Fibroblast of villous mesenchyme (primary cell): ENCODE results near the gene MRPS17. TPM values are rescaled to one million over a fixed set of nuclear protein-coding genes. Genes with fewer than 3 reads are reported as not detected.

Experiments used
- DNase-seq: peaks from one replicate; pipeline ENCODE4 v3.0.0-alpha.2; 2010; ENCODE audit warnings: low read depth
- H3K4me3 ChIP-seq: 2 replicates; pipeline ENCODE4 v1.5.1; 2011; ENCODE audit warnings: low read depth, mild to moderate bottlenecking, low read length
- total RNA-seq: library from RNA; depleted of rRNA; stranded (reverse); fragments of >200 nt; gene quantifications from 2 replicates; pipeline ENCODE4 v1.2.3, GENCODE V29; 2012
- TF ChIP-seq, protein P1 (sequence below): IDR thresholded peaks from 2 replicates; pipeline ENCODE4 v1.5.1; 2012; ENCODE audit warnings: low read depth, mild to moderate bottlenecking, low read length; ENCODE audit not compliant: insufficient read depth

The MRPS17 gene
- total RNA-seq, 1 donor = 16.0 TPM

DNA sequence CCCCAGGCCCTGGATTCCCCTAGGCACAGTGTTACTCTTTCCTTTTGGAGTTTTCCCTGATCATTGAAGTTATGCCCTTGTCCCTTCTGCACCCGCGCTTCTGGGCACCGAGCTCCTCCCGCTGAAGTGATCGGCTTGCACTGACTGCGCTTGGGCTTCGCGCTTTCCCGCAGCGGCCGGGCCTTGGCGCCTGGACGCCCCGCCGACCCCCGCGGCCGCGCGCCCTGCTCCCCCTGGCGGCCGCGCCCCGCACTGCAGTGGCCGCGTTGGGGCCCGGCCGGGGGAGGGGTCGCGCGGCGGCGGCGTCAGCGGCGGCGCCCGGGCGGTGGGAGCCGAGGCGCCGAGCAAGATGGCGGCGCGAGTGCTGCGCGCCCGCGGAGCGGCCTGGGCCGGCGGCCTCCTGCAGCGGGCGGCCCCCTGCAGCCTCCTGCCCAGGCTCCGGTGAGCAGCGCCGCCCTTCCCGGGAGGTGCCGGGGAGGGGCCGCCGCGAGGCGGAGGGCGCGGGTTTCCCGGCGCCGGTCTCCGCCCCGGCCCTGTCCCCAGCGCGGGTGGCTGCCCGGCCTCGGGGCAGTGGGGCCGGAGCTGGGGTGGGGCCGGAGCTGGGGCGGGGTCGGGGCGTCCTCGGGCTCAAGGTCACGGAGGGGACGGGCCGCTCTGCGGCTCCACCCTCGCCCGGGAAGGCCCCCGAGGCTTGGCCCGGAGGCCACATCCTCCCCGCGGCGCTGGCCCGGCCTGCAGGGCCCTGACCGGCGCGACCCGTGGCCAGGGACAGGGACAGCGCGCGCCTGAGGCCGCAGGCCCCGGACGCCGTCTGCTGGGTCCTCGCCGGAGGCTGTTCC is 12.8 kb downstream of the MRPS17 start, which contains the start of gene NIPSNAP2:
NIPSNAP2 (plus strand) TSS at position 325 of the 839 bp plus-strand sequence; CDS start at position 350, 25 bp downstream.
- peak; percentile 59 for DNase-seq
- H3K4me3 ChIP-seq = peak within 1 kb of the TSS; percentile 62
- TF ChIP-seq, protein P1, sequence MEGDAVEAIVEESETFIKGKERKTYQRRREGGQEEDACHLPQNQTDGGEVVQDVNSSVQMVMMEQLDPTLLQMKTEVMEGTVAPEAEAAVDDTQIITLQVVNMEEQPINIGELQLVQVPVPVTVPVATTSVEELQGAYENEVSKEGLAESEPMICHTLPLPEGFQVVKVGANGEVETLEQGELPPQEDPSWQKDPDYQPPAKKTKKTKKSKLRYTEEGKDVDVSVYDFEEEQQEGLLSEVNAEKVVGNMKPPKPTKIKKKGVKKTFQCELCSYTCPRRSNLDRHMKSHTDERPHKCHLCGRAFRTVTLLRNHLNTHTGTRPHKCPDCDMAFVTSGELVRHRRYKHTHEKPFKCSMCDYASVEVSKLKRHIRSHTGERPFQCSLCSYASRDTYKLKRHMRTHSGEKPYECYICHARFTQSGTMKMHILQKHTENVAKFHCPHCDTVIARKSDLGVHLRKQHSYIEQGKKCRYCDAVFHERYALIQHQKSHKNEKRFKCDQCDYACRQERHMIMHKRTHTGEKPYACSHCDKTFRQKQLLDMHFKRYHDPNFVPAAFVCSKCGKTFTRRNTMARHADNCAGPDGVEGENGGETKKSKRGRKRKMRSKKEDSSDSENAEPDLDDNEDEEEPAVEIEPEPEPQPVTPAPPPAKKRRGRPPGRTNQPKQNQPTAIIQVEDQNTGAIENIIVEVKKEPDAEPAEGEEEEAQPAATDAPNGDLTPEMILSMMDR = peak; percentile 33

DNA sequence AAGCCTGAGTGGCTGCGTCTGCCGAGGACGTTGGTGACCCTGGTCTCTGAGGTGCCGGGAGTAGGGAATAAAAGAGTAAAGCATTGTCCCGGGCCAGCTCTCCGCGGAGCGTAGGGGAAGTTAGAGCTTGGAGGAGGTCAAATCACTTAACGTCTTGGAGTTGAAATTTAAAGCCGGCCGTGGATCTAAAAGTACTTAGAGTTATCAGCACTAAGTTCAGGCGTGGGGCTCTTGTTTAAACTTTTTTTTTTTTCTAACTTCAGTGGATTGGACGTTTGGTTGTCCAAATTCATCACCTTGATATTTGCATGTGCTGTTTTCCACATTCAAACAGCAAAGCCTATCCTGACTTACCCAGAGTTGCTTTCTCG is 13.4 kb downstream of the MRPS17 start:
- DNase-seq = peak; percentile 56
- H3K4me3 ChIP-seq = peak overlapping the region; percentile 62
- TF ChIP-seq, protein P1 = no peak

DNA sequence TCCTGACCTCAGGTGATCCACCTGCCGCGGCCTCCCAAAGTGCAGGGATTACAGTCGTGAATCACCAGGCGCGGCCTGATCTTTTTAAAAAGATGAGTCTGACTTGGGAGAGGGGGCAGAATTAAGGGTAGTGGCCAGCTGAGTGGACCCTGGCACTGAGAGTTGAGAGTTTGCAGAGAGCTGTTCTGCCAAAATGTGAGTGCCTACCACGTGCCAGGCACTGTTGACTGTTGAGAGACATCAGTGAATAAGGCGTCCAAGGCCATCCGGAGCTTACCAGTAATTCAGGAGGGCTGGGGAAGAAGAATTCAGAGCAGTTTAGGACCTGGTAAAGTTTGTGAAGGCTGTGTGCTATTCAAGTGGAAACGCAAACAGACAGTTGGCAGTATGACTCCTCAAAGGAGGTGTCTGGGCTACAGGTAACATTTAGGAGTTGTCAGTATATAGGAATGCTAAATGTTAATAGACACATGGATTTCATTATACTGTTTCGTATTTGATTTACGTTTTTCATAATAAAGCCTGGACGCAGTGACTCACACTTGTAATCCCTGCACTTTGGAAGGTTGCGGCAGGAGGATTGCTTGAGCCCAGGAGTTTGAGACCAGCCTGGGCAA is 14.2 kb downstream of the MRPS17 start:
- TF ChIP-seq, protein P1 = no peak
- peak overlapping the region; percentile 15 for H3K4me3 ChIP-seq
- DNase-seq = peak; percentile 68

GRCh38 chr7:55966851-55967250 is 15.2 kb downstream of the MRPS17 start:
- TF ChIP-seq, protein P1 = no peak
- DNase-seq = no peak
- H3K4me3 ChIP-seq = no peak overlapping the region

DNA sequence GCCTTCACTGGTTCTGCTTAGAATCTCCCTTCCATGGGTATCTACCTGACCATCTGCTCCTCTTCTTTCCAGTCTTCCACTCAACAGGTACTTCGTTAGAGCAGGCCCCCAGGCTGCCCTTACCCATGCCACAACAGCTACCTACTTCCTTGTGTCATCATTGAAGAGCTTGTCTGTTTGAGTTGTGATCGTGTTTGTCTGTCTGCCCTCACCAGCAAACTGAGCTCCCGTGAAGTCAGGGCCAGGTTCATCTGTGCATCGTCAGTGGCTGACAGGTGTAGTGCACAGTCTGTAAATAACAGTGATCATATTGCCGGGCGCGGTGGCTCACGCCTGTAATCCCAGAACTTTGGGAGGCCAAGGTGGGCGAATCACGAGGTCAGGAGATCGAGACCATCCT is 17.7 kb downstream of the MRPS17 start:
- DNase-seq = no peak
- H3K4me3 ChIP-seq = no peak overlapping the region
- TF ChIP-seq, protein P1 = no peak

- no peak for DNase-seq
- TF ChIP-seq, protein P1 = no peak
- H3K4me3 ChIP-seq = no peak overlapping the region
Observed at GRCh38 chr7:55970561-55970960, 18.9 kb downstream of the MRPS17 start.
